Cardiac muscle cell (in vitro differentiated cells and primary cell): Measurements from ENCODE around the gene PHETA2. TPM values are rescaled to one million over a fixed set of nuclear protein-coding genes. Genes with fewer than 3 reads are reported as not detected.
A peak's percentile ranks its signal among the peaks of the same experiment; 100 is the strongest.

Source experiments
- DNase-seq, 2 donors: peaks; one replicate each; pipeline versions ENCODE4 v3.0.0 to v3.0.0-alpha.2; 2010 to 2017; ENCODE audit warnings: low read depth in 1 of 2, low spot score in 1 of 2
- H3K27ac ChIP-seq: fragments of 200-600 bp; sonication (generic); 2 replicates; pipeline ENCODE4 v1.5.1; 2016
- H3K27me3 ChIP-seq: fragments of 200-600 bp; sonication (generic); 2 replicates; pipeline ENCODE4 v1.6.0; 2016; ENCODE audit warnings: control low read depth
- H3K36me3 ChIP-seq: fragments of 200-600 bp; sonication (generic); 2 replicates; pipeline ENCODE4 v1.5.1; 2016; ENCODE audit warnings: control low read depth
- H3K4me1 ChIP-seq: fragments of 200-600 bp; sonication (generic); 2 replicates; pipeline ENCODE4 v1.8.1; 2017; ENCODE audit warnings: low read depth, mild to moderate bottlenecking, mixed run types
- H3K4me3 ChIP-seq: fragments of 200-600 bp; sonication (generic); 2 replicates; pipeline ENCODE4 v1.5.1; 2016; ENCODE audit warnings: mild to moderate bottlenecking
- H3K9me3 ChIP-seq: fragments of 200-600 bp; sonication (generic); 2 replicates; pipeline ENCODE4 v1.5.1; 2017; ENCODE audit warnings: low read depth, mild to moderate bottlenecking, control low read depth
- CTCF ChIP-seq: IDR thresholded peaks from 2 replicates; pipeline ENCODE4 v1.5.1; 2012; ENCODE audit warnings: low read depth, mild to moderate bottlenecking, low read length
- polyA plus RNA-seq: library from polyadenylated mRNA; unstranded; fragments of >200 nt; fragmentation: Nextera tagmentation; extraction: Ambion mirVana; gene quantifications from 2 replicates; pipeline ENCODE4 v1.2.1, GENCODE V29; 2016
- total RNA-seq: library from RNA; depleted of rRNA; stranded (reverse); fragments of >200 nt; gene quantifications from 2 replicates; pipeline ENCODE4 v1.2.3, GENCODE V29; 2016

PHETA2 gene
- total and polyA plus RNA-seq, 2 experiments from 2014 or later: 0.68 to 2.2 TPM

- Histone ChIP-seq H3K4me3 (no peak overlapping the region), H3K27me3 (no peaks in the 10 kb centered on the region), H3K4me1 (peaks cover 9% of the 10 kb centered on the region), H3K27ac (no peak overlapping the region), H3K9me3 (no peaks in the 10 kb centered on the region), H3K36me3 (no peaks in the 10 kb centered on the region)
- TF ChIP-seq CTCF: no peak
- no peak for DNase-seq
Measured at GRCh38 chr22:42066126-42066761, 7.8 kb upstream of the PHETA2 start.

- DNase-seq: no peak
- peaks cover 10% of the 10 kb centered on the region for H3K4me1 ChIP-seq
- no peak overlapping the region for H3K27ac ChIP-seq
- no peaks in the 10 kb centered on the region for H3K9me3 ChIP-seq
- H3K36me3 ChIP-seq: no peaks in the 10 kb centered on the region
- TF ChIP-seq CTCF: no peak
- H3K27me3 ChIP-seq: no peaks in the 10 kb centered on the region
- no peak overlapping the region for H3K4me3 ChIP-seq
Measured at GRCh38 chr22:42066937-42067336, 7.1 kb upstream of the PHETA2 start.

GRCh38 chr22:42067671-42068251, 6.3 kb upstream of the PHETA2 start:
- H3K4me3 ChIP-seq: no peak overlapping the region

GRCh38 chr22:42068291-42068690, 5.8 kb upstream of the PHETA2 start:
- Histone ChIP-seq H3K27ac (no peak overlapping the region), H3K4me1 (peaks cover 20% of the 10 kb centered on the region), H3K36me3 (no peaks in the 10 kb centered on the region), H3K27me3 (no peaks in the 10 kb centered on the region), H3K9me3 (no peaks in the 10 kb centered on the region), H3K4me3 (no peak overlapping the region)
- no peak for DNase-seq
- TF ChIP-seq CTCF: no peak

More at GRCh38 chr22:42067671-42068251, 6.3 kb upstream of the PHETA2 start:
- peaks cover 15% of the 10 kb centered on the region for H3K4me1 ChIP-seq
- no peaks in the 10 kb centered on the region for H3K9me3 ChIP-seq
- no peaks in the 10 kb centered on the region for H3K36me3 ChIP-seq
- H3K27ac ChIP-seq: no peak overlapping the region
- DNase-seq: no peak
- no peaks in the 10 kb centered on the region for H3K27me3 ChIP-seq
- no peak for TF ChIP-seq CTCF

- Histone ChIP-seq H3K27me3 (no peaks in the 10 kb centered on the region), H3K36me3 (no peaks in the 10 kb centered on the region), H3K4me1 (peaks cover 22% of the 10 kb centered on the region), H3K9me3 (no peaks in the 10 kb centered on the region), H3K27ac (peak overlapping the region; percentile 66), H3K4me3 (peak overlapping the region; percentile 43)
- DNase-seq: no peak
- no peak for TF ChIP-seq CTCF
Measured at GRCh38 chr22:42069801-42070516, 4.1 kb upstream of the PHETA2 start.
